ENCODE results near the gene RPL18.
"Not testable (repeated sequence)": the region's sequence is repeated elsewhere in the genome, so short reads cannot be mapped to it uniquely, and the experiment has no call there.

The RPL18 gene

GRCh38 chr19:48618916-48619691, at the start of gene RPL18, which contains the start of gene SPHK2:
Gene RPL18 (minus strand): TSS chr19:48619178. CDS start chr19:48619143, 35 bp downstream.
Gene SPHK2 (plus strand): TSS chr19:48619506. CDS start chr19:48620515, 1,009 bp downstream.
- DNase-seq: peak; percentile 95

DNA sequence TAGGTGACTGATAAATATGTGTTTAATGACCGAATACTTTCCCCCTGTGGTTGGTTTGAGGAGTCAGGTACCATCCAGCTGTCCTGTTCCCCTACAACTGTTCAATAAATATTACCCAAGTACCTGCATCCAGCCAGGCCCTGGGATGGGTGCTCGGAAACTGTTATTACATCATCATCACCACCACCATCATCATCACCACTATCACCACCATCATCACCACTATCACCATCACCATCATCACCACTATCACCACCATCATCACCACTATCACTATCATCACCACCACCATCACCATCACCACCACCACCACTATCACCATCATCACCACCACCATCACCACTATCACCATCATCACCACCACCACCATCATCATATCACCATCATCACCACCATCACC, 49.8 kb upstream of the RPL18 start:
- no peak for DNase-seq

DNA sequence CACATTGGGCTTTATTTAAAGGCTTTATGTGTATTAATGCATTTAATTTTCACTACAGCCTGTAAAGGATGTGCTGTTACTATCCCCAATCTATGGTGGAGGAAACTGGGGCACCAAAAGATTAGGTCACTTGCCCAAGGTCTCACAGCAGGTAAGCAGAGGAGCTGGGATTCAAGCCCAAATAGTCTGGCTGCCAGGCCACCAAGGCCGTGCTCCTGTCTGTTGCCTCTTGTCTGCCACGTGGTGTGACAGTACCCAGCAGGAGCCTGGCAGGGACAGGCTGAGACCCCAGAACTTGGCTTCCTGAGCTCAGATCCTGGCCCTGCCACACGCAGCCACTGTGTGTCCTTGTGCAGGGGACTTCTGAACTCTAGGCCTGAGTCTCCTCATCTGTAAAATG, 49.4 kb upstream of the RPL18 start:
- DNase-seq: no peak

DNA sequence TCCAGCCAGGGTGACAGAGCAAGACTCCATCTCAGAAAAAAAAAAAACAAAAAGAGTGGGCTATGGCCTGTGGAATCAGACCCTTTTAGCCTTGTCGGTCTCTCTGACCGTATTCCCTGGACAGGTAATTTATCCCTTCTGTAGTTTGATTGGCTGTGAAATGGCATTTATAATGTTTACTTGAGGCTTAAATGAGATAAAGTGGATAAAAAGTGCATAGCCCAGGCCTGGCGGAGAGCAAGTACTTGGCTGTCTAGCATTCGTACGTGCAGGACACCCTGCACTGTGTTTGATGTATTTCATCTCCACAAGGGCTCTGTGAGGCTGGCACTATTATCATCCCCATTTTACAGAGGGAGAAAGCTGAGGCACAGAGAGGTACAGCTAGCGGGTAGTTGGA, 46.8 kb upstream of the RPL18 start:
- DNase-seq: no peak

DNA sequence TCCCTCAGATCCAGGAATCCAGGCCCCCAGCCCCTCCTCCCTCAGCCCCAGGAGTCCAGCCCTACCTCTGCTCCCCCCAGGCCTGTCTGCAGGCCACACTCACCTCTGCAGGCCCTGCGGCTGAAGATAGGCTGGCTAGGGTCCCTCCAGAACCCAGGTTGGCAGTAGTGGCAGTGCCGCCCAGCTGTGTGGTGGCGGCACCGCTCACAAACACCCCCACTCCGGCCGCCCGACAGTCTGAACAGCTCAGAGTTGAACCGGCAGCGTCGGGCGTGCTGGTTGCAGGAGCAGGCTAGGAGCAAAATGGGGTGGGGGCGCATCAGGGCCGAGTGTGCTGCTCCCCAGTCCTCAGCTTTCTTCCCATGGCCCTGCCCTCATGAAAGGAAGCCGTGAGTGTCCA, 45.5 kb upstream of the RPL18 start:
- DNase-seq: no peak

DNA sequence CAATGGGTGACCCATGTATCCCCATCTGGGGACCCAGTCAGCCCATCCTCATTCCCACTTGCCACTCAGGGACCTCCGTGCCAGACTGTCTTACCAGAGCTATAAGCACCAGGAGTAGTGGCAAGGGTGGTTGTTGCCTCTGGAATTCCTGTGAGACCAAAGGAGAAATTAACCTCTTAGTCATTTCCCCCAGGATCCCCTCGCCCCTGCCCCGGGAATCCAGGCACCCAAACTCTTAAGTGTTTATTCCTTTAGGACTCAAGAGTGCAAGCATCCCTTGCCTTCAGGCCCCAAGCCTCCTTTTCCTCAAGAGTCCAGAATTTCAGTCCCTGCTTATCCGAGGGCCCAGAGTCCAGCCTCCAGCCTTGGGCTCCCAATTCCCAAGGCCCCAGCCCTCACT, 44.7 kb upstream of the RPL18 start:
- DNase-seq: no peak

- no peak for DNase-seq
These were observed 42.7 kb upstream of the RPL18 start for GRCh38 chr19:48661711-48662090.

DNA sequence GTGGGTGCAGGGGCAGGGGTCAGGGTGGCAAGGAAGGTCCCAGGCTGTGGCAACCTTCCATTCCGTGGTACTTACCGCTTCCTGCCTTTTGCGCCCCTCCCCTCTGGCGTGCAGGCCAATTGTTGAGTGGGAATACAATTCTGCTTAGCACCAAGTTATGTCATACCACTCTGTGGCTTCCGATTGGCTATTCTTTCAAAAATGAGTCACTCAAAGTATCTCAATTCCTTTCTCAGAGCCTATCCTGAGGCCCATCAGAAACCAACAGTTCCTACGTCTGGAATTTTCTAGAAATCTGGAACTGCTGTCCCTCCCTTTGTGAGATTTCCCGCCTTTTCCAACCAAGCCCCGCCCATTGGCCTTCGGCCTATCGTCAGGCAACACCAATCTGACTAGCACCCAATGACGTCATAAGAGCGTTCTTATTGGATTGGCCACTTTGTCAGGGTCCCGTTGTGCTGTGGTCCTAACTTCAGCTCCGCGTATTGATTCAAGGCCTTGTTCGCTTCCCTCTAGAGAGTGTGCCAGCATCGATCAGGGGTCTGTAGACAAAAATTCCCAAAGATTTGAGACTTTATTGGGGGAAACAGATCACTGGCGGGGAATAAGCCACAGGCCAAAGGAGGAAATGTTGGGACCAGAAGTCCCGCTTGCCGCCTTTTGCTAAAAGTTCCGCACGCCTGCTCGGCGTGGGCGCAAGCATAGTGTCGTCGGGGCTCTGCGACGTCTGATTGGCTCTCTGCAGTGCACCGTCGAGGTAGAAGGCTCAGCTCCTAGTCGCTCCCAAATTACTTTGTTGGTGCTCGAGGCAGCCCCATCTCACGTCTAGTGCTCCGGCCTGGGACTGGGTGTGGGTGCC, 42.1 kb upstream of the RPL18 start:
- DNase-seq: peak; percentile 71

- no peak for DNase-seq
These were observed 40.8 kb upstream of the RPL18 start for GRCh38 chr19:48659768-48660167.

DNA sequence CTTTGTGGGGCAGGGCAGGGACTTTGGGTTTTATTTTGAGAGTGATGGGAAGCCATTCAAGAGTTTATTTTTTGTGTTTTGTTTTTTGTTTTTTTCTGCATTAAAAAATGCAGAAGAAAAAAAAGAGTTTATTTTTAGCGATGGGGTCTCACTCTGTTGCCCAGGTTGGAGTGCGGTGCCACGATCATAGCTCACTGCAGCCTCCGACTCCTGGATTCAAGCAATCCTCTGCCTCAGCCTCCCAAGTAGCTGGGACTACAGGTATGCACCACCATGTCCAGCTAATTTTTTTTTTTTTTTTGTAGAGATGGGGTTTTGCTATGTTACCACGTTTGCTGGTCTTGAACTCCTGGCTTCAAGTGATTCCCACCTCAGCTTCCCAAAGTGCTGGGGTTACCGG, 39.5 kb upstream of the RPL18 start:
- DNase-seq: no peak

DNA sequence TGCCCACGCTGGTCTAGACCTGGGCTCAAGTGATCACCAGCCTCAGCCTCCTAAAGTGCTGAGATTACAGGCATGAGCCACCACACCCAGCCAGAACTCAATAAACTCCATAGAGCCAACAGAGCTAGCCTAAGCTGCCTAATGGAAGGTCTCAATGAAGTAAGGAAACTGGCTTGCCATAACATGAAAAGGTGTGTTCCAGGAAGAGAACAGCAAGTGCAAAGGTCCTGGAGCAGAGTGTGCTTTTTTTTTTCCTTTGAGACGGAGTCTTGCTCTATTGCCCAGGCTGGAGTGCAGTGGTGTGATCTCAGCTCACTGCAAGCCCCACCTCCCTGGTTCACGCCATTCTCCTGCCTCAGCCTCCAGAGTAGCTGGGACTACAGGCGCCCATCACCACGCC, 38.9 kb upstream of the RPL18 start:
- not testable (repeated sequence) for DNase-seq

GRCh38 chr19:48656840-48657474, 38.0 kb upstream of the RPL18 start:
- DNase-seq: no peak

- no peak for DNase-seq
These were observed 35.5 kb upstream of the RPL18 start for GRCh38 chr19:48654299-48655059.

GRCh38 chr19:48651683-48652048, 32.7 kb upstream of the RPL18 start:
- DNase-seq: no peak

DNA sequence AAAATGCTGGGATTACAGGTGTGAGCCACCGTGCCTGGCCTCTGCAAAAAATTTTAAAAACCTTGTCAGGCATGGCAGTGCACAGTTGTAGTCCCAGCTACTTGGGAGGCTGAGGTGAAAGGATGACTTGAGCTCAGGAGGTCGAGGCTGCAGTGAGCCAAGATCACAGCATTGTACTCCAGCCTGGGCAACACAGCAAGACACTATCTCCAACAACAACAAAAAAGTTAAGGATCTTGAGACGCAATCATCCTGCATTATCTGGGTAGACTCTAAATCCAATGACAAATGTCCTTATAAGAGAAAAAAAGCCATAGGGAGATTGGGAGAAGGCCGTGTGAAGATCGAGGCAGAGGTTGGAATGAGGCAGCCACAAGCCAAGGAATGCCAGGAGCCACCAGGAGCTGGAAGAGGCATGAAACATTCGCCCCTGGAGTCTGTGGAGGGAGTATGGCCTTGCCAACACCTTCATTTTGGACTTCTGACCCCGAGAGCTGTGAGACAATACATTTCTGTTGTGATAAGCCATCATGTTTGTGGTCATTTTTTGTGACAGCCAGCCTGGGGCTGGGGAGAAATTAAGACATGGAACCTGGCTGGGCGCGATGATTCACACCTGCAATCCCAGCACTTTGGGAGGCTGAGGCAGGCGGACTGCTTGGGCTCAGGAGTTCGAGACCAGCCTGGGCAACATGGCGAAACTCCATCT, 32.1 kb upstream of the RPL18 start:
- DNase-seq: no peak

DNA sequence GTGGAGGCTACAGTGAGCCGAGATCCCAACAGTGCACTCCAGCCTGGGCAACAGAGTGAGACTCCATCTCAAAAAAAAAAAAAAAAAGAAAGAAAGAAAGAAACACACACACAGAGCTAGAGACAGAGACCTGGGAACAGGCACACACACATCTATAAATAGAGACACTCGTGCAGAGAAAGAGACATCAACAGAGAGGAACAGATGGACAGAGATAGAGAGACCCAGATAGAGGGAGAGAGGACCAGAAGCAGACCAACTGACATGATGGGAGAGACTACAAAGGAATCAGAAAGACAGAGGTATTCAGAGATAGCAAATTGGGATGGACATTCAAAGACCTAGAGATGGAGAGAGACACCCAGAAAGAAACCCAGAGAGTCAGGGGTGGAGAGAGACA, 29.2 kb upstream of the RPL18 start:
- no peak for DNase-seq

DNA sequence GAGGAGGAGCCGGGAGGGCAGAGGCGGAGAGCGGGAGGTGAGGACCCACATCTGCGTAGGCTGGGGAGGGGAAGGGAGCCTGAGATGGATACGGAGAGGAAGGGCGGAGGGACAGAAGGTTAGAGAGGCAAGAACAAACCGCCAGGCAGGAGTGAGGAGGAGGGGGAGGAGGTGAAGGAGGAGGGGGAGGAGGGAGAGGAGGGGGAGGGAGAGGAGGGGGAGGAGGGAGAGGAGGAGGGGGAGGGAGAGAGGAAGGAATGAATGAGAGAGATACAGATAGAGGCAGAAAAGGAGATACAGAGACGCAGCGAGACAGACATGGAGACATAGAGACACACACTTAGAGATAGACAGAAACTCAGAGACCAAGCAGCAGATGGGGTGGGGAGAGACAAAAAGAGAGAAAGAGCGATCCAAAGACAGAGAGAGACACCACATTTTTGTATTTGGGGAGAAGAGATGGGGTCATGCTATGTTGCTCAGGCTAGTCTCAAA, 27.8 kb upstream of the RPL18 start:
- no peak for DNase-seq

DNA sequence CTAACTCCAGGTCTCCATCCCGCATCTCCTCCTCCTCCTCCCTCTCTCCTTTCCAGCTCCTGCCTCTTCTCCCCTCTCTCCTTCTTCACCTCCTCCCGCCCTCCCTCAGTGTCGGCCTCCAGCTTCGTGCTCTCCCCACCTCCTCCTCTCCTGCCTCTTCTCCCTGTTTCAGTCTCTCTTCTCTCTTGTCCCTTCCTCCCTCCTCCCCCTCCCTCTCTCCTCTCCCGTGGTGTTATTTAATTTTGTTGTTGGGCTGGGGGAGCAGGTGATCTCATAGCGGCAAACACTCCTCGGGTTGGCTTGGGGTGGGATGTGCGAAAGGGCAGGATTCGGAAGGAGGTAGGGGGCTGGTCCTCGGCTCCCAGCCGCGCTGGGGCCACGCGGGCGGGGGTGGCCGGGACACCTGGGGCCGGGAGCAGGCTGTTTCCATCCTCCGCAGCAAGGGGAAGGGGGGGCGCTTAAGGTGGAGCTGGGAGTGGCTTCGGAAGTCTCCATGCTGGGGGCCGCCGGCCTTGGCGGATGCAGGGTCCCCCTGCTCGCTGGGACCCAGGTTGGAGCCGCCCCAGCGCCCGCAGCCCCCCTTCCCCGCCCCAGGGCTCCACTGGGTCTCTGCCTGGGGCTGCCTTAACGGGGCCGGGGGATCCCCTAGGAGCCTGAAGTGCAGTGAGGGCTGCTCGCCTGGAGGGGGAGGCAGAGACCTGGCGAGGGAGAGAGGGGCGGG, 27.2 kb upstream of the RPL18 start, which contains the start of gene CA11:
TSS of gene CA11 (minus strand) at position 187 of the 721 bp plus-strand sequence. CDS start 555 bp downstream, outside the sequence.
- DNase-seq: peak; percentile 92

DNA sequence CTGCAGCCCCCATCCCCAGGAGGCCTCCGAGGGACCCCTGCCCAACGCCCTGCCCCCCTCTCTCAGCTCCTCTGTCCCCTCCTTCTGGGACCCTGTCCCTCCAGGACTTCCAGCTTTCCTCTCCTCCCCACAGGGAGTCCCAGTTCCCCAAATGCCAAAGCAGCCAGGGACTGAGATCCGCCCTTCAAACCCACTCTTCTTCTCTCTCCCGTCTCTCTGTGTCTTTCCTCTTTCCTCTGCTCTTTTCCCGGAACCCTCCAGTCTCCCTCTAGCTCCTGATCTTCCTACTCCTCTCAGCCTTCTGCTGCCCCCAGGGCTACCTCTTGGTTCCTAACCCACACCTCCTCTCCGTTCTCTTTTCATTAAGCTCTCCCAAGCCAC, 26.6 kb upstream of the RPL18 start:
- no peak for DNase-seq

DNA sequence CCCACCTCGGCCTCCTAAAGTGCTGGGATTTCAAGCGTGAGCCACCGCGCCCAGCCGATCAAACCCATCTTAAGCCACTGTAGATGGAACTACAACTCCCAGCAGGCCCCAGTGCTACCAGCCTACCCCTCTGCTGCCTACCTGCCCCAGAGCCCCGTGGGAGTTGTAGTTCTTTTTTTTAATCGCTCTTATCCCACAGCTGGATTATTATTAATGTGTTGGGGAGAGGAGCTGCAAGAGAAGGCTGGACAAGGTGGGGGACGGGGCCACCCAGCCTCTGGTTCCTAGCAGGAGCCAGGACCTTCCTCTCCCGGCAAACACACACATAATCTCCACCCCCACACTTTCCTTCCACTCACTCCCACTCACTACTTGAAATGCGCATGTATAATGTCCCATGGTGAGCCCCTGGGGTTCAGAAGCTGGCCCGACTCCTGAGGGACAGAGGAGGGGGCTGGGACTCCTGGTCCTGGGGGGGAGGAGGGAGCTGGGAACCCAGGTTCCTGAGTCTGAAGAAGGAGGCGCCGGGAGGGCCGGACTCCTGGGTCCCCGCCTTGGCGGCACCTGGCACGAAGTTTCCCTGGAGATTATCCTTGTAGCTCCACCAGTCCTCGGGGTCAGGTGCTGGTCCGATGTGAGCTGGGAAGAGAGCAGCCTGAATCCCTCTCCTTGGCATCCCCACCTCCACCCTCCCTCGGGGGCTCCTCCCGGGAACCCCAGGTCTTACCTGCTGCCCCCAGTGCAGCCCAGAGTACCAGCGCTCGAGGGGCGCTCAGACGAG, 26.1 kb upstream of the RPL18 start:
- peak; percentile 73 for DNase-seq

All from activated gamma-delta T cell treated with Interleukin-2 at 50 U/mL for 16 hours (primary cell).